Uterus (tissue), 4 donors: Measurements from ENCODE around the gene CNOT4. TPM values are rescaled to one million over a fixed set of nuclear protein-coding genes. Genes with fewer than 3 reads are reported as not detected.

ENCODE experiments used
- DNase-seq, 2 donors: peaks; one replicate each; pipeline ENCODE4 v3.0.0-alpha.2; 2019 to 2020
- H3K27ac ChIP-seq, 2 donors: fragments of 200-600 bp; sonication (generic); 1 replicate in 1 of 2; 2 replicates in 1 of 2; pipeline ENCODE4 v1.5.1; 2016 to 2018
- H3K27me3 ChIP-seq, 2 donors: fragments of 200-600 bp; sonication (generic); one replicate each; pipeline ENCODE4 v1.5.1; 2018 to 2019; ENCODE audit warnings: control low read depth in 1 of 2
- H3K36me3 ChIP-seq, 2 donors: fragments of 200-600 bp; sonication (generic); one replicate each; pipeline ENCODE4 v1.5.1; 2019; ENCODE audit warnings: control low read depth in 1 of 2
- H3K4me1 ChIP-seq, 2 donors: fragments of 200-600 bp; sonication (generic); one replicate each; pipeline ENCODE4 v1.5.1; 2018 to 2019; ENCODE audit warnings: control low read depth in 1 of 2
- H3K4me3 ChIP-seq, 2 donors: fragments of 200-600 bp; sonication (generic); 1 replicate in 1 of 2; 2 replicates in 1 of 2; pipeline ENCODE4 v1.5.1; 2018 to 2019; ENCODE audit warnings: mild to moderate bottlenecking in 1 of 2
- H3K9me3 ChIP-seq, 2 donors: fragments of 200-600 bp; sonication (generic); one replicate each; pipeline ENCODE4 v1.5.1; 2019; ENCODE audit warnings: control low read depth in 1 of 2
- CTCF ChIP-seq, 4 experiments: fragments of 200-600 bp in 2 of 4; fragments of 450-650 bp in 2 of 4; sonication (generic) in 2 of 4; IDR thresholded peaks; one replicate each; pipeline ENCODE4 v1.5.1; 2016 to 2019; ENCODE audit warnings: antibody characterized with exemption in 4 of 4, mild to moderate bottlenecking in 2 of 4, moderate library complexity in 1 of 4
- POLR2A ChIP-seq, 2 donors: fragments of 450-650 bp; IDR thresholded peaks; one replicate each; pipeline ENCODE4 v1.6.1; 2016; ENCODE audit warnings: antibody characterized with exemption in 2 of 2, mild to moderate bottlenecking in 1 of 2, moderate library complexity in 1 of 2
- intact Hi-C: fragments of 100-400 bp; cut with DNase I; formaldehyde crosslinking; loops from one replicate; pipeline ENCODE4 v1.15.1; 2023; ENCODE audit warnings: low total_unique reads
- total RNA-seq, 4 donors: library from RNA; depleted of rRNA in 3 of 4; stranded (reverse); fragments of >200 nt in 3 of 4; gene quantifications; one replicate each; pipeline versions ENCODE4 v1.1.0 to v1.2.4, GENCODE V29; 2014 to 2023
- donor health status: DM: yes; HTN: yes; CAD: no.

The CNOT4 gene
- total RNA-seq, 4 donors from 2014 or later = 13.2 to 35.6 (median 20.6) TPM

GRCh38 chr7:135316648-135317313 is 193.1 kb downstream of the CNOT4 start:
- no peak for DNase-seq

GRCh38 chr7:135313971-135314370 is 195.9 kb downstream of the CNOT4 start:
- Histone ChIP-seq H3K9me3 (no peaks in the 10 kb centered on the region), H3K4me1 (no peaks in the 10 kb centered on the region), H3K27me3 (no peaks in the 10 kb centered on the region), H3K4me3 (no peak overlapping the region), H3K36me3 (no peaks in the 10 kb centered on the region), H3K27ac (no peak overlapping the region)
- intact Hi-C loops = no loop called here
- no peak for TF ChIP-seq POLR2A (IDR thresholded peaks at IDR 0.05)
- no peak for TF ChIP-seq CTCF (IDR thresholded peaks at IDR 0.05)
- DNase-seq = no peak

More at GRCh38 chr7:135316648-135317313, 193.1 kb downstream of the CNOT4 start:
- Histone ChIP-seq H3K4me3 (no peak overlapping the region), H3K27me3 (no peaks in the 10 kb centered on the region), H3K9me3 (no peaks in the 10 kb centered on the region), H3K4me1 (no peaks in the 10 kb centered on the region), H3K36me3 (no peaks in the 10 kb centered on the region), H3K27ac (no peak overlapping the region)
- intact Hi-C loops = no loop called here
- TF ChIP-seq POLR2A (IDR thresholded peaks at IDR 0.05) (no peak), CTCF (IDR thresholded peaks at IDR 0.05) (no peak)

Other genes starting within 250 kb of the CNOT4 start
- 10 to 100 TPM; 21.0 to 65.9 (median 47.6) TPM for gene NUP205, start 47.8 kb upstream of the CNOT4 start, total RNA-seq
- 10 to 100 TPM in 3 of 4 donors, 1 to 10 TPM in 1; 4.4 to 28.5 (median 23.1) TPM for gene STMP1, start 152.4 kb upstream of the CNOT4 start, total RNA-seq
- gene SLC13A4, start 218.1 kb upstream of the CNOT4 start, total RNA-seq = under 1 TPM in 1 of 4 donors, not detected in 3; 0.26 TPM
- 10 to 100 TPM in 1 of 4 donors, 1 to 10 TPM in 1, under 1 TPM in 1, not detected in 1; 0.51 to 12.6 (median 6.3) TPM for gene FAM180A, start 238.7 kb upstream of the CNOT4 start, total RNA-seq